Measurements from ENCODE around the gene IGFBP3.

DNA sequence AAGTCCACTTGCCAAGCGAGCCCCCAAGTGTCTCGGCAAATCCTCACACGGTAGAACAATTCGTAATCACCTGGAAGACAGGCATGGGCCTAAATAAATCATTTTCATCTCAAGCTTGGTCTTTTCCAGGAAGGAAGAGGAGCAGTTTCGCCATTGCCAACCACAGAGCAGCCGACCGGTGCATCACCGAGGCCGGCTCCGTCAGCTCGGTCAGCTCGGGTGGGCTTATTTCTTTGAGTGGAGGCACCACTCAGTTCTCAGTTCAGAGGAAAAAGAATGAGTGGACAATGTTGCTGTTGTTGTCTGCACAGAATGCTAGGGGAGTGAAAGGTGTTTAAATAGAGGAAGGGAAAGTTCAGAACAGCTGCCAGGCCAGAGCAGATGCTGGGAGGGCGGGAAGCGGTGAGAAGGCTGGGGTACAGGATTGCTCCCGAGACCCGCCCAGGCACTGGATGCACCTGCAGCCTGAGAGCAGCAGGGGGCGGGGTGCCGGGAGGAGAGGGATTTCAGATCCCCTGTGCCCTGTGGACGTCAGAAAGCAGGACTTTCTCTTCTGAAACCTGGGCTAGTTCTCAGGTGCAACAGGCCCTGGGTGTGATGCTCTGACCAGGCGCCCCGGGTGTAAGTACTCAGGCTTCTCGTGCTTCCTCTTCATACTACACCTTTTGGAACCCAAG, 17.7 kb upstream of the IGFBP3 start:
- TF ChIP-seq, protein P1, sequence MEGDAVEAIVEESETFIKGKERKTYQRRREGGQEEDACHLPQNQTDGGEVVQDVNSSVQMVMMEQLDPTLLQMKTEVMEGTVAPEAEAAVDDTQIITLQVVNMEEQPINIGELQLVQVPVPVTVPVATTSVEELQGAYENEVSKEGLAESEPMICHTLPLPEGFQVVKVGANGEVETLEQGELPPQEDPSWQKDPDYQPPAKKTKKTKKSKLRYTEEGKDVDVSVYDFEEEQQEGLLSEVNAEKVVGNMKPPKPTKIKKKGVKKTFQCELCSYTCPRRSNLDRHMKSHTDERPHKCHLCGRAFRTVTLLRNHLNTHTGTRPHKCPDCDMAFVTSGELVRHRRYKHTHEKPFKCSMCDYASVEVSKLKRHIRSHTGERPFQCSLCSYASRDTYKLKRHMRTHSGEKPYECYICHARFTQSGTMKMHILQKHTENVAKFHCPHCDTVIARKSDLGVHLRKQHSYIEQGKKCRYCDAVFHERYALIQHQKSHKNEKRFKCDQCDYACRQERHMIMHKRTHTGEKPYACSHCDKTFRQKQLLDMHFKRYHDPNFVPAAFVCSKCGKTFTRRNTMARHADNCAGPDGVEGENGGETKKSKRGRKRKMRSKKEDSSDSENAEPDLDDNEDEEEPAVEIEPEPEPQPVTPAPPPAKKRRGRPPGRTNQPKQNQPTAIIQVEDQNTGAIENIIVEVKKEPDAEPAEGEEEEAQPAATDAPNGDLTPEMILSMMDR (IDR thresholded peaks at IDR 0.05): peak in 1 of 6 experiments; percentile 12
- TF ChIP-seq POLR2A (IDR thresholded peaks at IDR 0.05): no peak
